ENCODE measurements around the gene TMEM52.

GRCh38 chr1:1960480-1961196 lies 41.6 kb upstream of the TMEM52 start:
- no peak for TF ChIP-seq CTCF (IDR thresholded peaks at IDR 0.05)
- no peak for TF ChIP-seq POLR2A (IDR thresholded peaks at IDR 0.05)
- no peak for TF ChIP-seq POLR2AphosphoS5 (IDR thresholded peaks at IDR 0.05)

Measured in prostate gland (tissue), 2 donors.